ENCODE results near the gene CFAP410.
"Not testable (repeated sequence)": the region's sequence is repeated elsewhere in the genome, so short reads cannot be mapped to it uniquely, and the experiment has no call there.

The CFAP410 gene

GRCh38 chr21:44364151-44365053 lies 25.2 kb upstream of the CFAP410 start:
- no peak overlapping the region for H3K4me3 ChIP-seq (replicated peaks; ENCODE audit: low read depth, low read length)
- DNase-seq (ENCODE audit: low read depth) = no peak
- no peak for TF ChIP-seq CTCF (IDR thresholded peaks at IDR 0.05; ENCODE audit: low read length, missing control alignments)

- DNase-seq (ENCODE audit: low read depth) = no peak
- no peak for TF ChIP-seq CTCF (IDR thresholded peaks at IDR 0.05; ENCODE audit: low read length, missing control alignments)
- H3K4me3 ChIP-seq (replicated peaks; ENCODE audit: low read depth, low read length) = no peak overlapping the region
Measured at GRCh38 chr21:44363278-44363677, 24.1 kb upstream of the CFAP410 start.

- H3K4me3 ChIP-seq (replicated peaks; ENCODE audit: low read depth, low read length); DNase-seq (ENCODE audit: low read depth): not testable (repeated sequence)
Measured at GRCh38 chr21:44361903-44362302, 22.7 kb upstream of the CFAP410 start.

- no peak overlapping the region for H3K4me3 ChIP-seq (replicated peaks; ENCODE audit: low read depth, low read length)
- TF ChIP-seq CTCF (IDR thresholded peaks at IDR 0.05; ENCODE audit: low read length, missing control alignments) = no peak
- DNase-seq (ENCODE audit: low read depth) = no peak
Measured at GRCh38 chr21:44360159-44360558, 21.0 kb upstream of the CFAP410 start.

- no peak for TF ChIP-seq CTCF (IDR thresholded peaks at IDR 0.05; ENCODE audit: low read length, missing control alignments)
- no peak for DNase-seq (ENCODE audit: low read depth)
- no peak overlapping the region for H3K4me3 ChIP-seq (replicated peaks; ENCODE audit: low read depth, low read length)
Measured at GRCh38 chr21:44359396-44359795, 20.2 kb upstream of the CFAP410 start.

GRCh38 chr21:44357064-44357837 lies 18.1 kb upstream of the CFAP410 start:
- DNase-seq (ENCODE audit: low read depth) = no peak
- H3K4me3 ChIP-seq (replicated peaks; ENCODE audit: low read depth, low read length) = no peak overlapping the region
- TF ChIP-seq CTCF (IDR thresholded peaks at IDR 0.05; ENCODE audit: low read length, missing control alignments) = no peak

- DNase-seq (ENCODE audit: low read depth) = no peak
- TF ChIP-seq CTCF (IDR thresholded peaks at IDR 0.05; ENCODE audit: low read length, missing control alignments) = no peak
- no peak overlapping the region for H3K4me3 ChIP-seq (replicated peaks; ENCODE audit: low read depth, low read length)
Measured at GRCh38 chr21:44356636-44357035, 17.4 kb upstream of the CFAP410 start.

Measured in fibroblast of pulmonary artery (primary cell).